Measurements from ENCODE around the gene FUT1.

- TF ChIP-seq CTCF (IDR thresholded peaks at IDR 0.05; ENCODE audit: low read depth, low read length) (no peak), EZH2phosphoT487 (IDR thresholded peaks at IDR 0.05; ENCODE audit: low read depth) (no peak)
Observed at GRCh38 chr19:48796298-48797083, 44.0 kb upstream of the FUT1 start.

Measured in OCI-LY3 (cell line).